Measurements from ENCODE around the gene POLD2.

The POLD2 gene

DNA sequence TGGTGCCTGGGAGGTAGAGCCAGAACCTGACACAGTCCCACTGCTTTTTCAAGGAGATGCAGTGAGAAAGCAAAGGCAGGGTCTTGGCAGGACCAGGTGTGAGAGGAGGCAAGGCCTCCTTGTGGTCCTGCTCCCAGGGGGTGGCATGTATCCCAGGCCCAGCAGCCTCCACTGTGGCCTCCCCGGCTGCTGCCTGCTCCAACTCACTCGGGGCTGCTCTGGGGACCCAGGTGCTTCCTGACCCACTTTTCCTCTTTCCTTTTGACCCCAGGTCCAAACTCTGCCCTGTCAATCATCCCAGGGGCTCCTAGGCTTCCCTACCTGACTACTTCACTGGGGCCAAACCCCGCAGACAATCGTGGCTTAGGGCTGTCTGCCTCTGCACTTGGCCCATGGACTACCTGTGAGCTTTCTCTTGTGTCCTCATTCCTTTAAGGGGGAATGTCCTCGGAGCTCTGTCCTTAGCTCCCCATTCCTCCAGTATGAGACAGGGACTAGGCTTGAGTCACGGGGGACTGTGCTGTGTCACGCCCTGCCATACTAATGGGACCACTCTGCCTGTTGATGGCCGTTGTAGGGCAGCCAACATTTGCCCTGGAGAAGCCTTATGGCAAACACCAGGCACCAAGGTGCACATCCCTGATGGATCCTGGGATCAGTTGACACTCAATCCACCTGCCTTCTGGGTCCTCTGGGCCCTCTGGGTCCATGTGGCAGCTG is 20.3 kb downstream of the POLD2 start:
- DNase-seq (ENCODE audit: low read depth in 2 of 2) = no peak

DNA sequence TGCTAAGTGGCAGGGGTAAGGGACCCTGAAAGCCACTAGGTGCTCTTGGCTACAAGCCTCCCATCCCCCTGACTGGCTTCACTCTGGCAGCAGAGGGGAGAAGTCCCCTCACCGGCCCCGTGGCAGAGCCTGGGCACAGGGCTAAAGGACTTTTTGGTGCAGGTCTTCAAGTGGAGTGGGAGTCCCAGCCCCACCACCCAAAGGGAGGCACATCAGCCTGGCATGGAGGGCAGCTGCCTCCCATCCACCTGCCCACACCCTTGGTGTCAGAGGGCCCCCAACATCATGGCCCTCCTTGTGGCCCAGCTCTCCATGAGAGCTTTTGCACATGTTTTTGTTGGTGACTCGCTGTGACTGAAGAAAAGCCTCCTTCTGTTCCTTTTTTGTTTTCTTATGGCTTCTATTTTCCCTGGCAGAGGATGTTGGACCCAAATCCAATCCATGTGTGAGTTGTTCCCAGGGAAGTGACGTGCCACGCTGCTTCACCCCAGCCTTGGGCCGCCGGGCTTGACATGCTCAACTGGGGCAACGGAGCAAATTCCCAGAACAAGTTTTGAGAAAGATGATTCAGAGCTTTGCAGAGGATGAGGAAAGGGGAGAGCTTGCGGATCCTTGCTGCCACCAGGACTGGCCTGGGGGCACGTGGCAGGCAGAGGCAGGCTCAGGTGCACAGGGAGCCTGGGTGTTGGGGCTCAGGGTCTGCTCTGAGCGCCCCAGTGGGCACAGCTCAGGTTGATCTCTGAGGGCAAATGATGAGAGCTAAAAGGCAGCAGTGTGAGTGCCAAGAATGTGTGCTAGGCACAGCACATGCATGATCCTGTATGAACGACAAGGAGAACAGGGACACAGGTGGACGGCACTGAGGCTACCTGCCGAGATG is 21.1 kb downstream of the POLD2 start:
- DNase-seq (ENCODE audit: low read depth in 2 of 2) = no peak

DNA sequence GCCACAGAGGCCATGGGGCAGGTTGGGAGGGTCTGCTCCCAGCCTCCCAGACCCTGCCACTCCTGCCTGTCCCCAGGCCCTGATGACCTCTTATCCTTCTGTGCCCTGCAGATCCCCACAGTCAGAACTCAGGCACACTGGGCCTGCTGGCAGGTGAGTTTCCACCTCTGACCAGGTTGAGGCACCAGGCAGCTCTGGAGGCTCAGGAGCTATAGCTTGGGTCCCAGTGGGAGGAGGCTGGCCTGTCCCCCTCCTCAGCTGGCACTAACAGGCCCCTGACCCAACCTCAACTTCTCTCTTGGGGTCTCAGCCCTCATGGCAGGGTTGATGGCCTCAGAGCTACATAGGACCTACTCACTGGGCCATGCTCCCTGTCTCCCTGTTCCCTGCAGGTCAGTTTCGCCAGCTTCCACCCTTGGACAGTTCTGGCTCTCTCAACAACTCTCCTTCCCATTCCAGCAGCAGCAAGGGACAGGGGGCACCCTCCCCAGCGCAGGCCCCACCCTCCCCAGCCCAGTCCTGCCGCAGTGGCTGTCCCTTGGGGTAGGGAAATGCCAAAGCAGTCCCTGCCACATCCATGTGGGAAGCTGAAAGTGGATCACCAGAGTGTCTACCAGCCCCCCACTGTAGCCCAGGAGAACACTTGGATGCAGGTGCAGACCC is 21.9 kb downstream of the POLD2 start:
- DNase-seq (ENCODE audit: low read depth in 2 of 2) = no peak

DNA sequence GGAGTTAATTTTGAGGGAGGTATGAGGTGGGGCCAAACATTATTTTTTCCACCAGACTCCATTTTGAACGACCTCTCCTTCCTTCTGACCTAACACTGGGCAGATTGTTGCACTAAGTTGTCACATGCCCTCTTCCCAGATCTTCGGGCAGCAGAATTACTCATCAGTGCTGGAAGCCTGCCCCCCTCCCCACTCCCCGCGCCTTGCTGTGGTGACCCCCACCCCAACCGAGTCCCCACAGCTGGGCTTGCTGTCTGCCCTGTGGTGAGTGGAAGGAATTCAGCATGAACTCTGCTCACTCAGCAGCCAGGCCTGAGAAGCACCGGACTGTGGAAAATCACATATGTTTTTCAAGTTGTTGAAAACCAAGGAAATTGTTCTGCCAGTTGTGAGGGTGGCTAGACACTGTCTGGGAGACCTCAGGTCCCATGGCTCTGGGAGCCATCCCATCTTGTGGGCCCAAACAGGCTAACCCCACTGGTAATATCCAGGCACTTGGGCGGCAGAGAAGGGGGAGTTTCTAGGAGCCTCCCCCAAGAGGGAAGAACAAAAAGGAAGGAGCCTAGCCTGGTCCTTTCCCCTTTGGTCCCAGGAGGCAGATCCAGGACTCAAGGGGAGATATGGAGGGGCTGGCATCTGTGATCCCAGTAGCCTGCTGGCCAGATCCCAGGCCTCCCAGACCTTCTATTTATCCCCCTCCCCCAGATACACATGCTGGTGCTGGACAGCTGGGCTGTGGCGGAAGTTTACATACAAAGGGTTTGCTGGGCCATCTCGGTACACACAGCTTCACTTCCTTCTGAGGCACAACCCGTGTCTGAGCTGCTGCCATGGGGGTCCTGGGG is 22.7 kb downstream of the POLD2 start:
- DNase-seq (ENCODE audit: low read depth in 2 of 2) = no peak

DNA sequence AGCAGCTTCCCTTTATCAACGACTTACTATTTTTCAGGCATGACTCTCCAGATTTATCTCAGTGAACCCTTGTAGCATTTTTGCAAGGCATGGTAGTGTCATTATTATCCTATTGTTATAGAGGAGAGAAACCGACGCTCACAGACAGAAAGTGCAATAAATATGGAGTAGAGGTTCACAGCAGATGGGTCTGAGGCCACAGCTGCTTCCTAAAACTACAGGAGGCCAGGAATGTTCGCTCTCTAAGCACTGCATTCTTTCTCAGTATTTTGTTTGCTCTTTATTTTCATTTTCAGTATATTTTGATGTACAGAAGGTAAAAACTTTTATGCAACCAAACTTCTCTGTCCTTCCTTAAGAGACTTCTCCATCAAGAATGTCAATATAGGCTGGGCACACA is 23.7 kb downstream of the POLD2 start:
- no peak for DNase-seq (ENCODE audit: low read depth in 2 of 2)

DNA sequence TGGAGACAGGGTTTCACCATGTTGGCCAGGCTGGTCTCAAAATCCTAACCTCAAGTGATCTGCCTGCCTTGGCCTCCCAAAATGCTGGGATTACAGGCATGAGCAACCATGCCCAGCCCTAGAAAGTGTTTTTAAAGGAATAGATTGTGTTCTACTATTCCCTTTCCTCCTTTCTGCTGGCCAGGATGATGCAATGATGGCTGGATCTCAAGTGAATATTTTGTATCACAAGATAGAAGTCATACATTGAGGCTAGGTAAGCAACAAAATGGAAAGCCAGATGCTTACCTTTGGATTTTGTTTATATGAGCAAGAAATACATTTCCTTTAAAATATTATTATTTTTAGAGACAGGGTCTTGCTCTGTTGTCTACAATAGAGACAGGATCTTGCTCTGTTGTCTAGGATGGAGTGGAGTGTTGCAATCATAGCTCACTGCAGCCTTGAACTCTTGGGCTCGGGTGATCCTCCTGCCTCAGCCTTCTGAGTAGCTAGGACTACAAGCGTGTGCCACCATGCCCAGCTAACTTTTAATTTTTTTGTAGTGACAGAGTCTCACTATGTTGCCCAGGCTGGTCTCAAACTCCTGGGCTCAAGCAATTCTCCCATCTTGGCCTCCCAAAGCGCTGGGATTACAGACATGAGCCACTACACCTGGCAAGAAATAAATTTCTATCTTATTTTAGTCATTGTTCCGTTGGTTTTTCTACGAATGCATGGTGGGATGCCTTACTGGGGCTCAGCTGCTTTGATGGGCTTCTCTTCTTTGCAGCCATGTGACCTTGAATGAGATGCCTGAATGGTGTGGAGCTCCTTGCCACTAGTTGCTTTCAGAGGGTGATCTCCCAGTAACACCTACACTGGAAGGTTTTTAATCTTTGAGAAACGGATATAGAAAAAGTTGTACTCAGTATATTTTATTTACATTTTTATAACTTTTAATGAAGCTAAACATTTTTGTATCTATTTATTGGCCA is 25.0 kb downstream of the POLD2 start:
- DNase-seq (ENCODE audit: low read depth in 2 of 2) = no peak

DNA sequence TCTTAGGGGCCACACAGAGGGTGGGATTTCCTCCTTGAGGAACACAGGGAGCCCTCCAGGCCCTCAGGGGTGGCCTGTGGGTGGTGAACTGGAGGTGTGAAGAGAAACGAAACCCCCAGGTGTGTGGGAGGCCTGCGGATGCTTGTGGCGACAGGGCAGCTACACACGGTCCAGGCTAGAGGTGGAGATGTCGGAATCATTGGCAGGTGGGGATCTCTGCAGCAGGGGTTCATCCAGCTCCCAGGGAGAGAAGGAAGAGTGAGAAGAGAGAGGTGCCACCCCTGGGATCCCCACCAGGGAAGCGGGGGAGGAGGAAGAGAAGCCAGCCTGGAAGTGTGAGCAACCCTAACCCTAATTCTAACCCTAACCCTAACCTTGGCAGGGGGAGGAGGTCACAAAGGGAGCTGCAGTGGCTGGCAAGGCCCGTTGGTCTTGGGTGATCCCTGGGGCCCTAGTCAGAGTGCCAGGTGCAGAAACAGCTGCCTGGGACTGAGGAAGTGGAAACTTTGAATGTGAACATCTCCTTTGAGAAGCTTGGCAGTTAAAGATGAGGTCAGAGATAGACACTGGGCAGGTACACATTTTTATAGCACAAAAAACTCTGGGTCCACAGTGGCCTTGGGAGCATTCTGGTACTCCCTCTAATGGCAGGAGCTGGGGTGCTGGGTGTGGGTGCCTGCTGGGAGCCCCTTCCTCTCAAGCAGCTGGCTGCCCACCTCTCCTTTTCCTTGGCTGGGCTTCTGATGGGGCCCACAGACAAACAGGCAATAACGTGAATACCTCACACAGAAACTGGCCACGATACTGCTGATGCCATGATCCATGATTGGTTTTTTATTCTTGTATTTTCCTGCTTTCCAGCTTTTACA is 26.1 kb downstream of the POLD2 start:
- DNase-seq (ENCODE audit: low read depth in 2 of 2) = no peak

DNA sequence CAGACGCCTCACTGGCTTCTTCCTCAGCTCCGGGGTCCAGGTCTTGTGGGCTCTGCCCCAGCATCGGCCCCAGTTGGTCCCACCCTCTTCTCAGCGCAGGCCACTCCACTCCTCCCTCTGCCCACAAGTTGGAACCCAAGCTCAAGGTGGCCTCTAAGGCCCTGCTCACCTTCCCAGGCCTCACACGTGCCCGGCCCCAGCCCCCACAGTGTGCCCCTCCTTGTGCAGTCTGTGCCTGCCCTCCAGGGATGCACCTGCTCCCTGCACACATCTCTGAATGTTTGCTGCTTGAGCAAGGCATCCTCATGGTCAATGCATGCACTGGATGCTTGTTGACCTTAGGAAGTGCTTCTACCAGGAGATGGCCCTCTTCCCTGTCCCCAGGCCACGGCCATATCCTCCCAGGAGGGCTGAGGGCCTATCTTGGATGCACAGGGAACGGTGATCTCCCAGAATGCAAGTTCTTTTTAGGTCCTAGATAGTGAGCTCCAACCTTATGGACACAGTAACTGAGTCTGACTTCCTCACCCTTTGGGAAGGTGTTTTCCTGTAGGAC is 26.9 kb downstream of the POLD2 start:
- DNase-seq (ENCODE audit: low read depth in 2 of 2) = no peak

DNA sequence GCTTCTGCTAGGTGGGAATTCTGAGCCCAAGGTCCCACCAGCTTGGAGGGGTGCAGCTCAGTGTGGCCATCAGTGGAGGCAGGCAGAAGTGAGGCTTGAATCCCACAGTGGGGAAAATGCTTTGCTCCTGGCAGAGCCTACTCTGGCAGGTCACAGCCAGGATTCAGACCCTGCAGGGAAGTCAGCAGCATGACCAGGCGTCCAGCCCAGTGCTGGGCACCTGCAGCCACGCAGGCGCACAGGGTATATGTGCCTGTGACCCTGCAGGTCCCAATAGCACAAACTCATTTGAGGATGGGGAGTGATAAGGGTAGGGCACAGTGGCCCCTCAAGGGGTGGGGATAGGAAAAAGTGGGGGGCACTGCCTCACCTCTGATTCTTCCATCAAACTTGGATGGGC is 27.6 kb downstream of the POLD2 start:
- DNase-seq (ENCODE audit: low read depth in 2 of 2) = no peak

DNA sequence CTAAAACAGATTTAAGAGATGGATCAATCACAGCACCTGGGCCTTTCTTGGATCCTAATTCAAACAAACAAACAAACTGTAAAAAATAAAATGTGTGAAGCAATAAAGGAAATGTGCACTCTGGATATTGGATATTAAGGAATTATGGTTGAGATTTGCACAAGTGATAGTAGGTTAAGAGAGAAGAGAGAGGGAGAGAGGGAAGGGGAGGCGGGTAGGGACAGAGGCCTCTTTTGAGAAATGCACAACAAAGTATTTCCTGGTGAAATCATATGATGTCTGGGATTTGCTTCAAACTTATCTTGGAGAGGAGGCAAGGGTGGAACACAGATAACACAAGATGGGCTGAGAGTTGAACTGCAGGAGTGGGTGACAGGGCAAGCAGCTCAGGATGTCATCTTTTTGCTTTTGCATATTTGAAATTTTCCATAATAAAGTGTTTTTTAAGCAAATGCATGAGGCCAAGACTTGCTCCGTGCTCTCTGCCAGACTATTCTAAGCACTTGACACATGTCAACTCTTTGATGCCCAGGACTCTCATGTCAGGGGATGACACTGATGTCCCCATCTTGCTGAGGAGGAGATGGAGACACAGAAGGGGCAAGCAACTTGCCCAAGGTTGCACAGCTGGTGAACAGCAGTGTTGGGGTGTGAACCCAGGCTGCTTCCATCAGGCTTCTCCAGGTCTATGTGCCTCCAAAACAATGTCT is 28.3 kb downstream of the POLD2 start:
- no peak for DNase-seq (ENCODE audit: low read depth in 2 of 2)

DNA sequence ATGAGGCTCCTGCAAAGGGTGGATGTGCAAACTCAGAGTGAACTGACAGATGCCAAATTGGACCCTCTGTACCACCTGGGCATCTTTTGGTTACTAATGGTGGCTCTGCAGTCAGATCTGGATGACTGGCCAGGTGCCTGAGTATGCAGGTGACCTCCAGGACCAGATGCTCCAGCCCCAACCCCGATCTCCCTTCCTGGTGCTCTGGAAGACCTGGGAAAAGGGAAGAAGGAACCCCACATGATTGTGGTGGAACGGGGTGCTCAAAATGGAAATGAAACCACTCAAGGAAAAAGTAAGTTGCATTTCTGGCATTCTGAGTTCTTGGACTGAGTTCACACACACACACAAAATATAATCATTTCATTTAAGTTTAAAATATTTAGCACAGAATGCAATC is 29.0 kb downstream of the POLD2 start:
- DNase-seq (ENCODE audit: low read depth in 2 of 2) = no peak

DNA sequence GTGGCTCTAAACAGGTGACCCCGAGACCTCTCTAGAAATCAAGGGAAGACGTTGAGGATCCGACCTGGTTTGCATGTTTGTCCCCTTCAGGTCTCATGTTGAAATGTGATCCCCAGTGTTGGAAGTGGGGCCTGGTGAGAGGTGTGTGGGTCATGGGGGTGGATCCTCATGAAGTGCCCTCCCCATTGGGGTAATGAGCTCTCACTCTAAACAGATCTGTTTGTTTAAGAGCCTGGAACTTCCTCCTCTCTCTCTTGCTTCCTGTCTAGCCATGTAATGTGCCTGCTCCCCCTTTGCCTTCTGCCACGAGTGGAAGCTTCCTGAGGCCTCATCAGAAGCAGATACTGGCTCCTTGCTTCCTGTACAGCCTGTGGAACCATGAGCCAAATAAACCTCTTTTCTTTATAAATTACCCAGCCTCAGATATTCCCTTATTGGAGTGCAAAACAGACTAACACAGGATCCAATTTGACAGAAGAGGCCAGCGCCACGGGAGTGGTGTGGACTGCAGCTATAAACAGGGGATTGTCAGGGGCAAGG is 30.2 kb downstream of the POLD2 start:
- no peak for DNase-seq (ENCODE audit: low read depth in 2 of 2)

DNA sequence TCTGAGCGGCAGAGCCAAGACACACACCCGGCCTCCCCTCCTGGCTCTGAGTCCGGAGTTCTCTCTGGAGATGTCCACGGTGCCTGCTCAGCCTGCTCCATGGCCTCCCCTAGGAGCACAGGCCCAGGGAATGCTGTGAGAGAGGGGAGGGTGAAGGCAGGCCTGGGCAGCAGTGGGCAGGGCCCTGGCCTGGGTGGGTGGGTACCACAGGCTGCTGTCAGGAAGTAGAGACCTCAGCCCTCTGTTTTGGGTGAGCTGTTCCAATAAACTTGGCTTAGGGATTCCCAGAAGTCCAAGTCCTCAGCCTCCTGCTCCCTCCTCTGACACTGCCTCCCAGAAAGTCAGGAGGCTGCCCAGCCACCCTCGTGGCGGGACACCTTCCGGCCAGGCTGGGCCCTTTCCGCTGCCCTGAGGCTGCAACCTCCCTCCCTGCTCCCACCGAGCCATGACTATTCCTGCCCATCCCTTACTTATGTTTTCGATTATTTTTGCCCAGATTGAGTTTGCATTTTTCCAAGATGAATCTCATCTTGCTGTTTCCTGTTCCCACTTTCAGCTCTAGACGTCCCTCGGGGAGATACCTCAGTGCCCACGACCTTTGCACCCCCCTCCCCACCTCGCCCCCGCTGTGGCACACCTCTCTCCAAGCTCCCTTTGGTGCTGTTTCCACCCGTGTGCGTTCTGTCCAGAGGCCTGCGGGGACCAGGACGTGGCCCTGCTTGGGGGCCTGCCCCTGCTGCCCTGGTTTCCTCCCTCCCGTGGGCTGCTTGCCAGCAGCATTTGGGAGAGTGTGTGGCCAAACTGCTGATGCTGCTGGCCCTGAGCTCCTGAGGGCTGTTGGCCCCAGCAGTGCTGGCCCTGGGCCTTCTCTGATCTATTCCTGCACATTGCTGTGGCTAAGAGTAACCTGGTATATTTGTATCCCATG is 35.2 kb downstream of the POLD2 start:
- no peak for DNase-seq (ENCODE audit: low read depth in 2 of 2)

DNA sequence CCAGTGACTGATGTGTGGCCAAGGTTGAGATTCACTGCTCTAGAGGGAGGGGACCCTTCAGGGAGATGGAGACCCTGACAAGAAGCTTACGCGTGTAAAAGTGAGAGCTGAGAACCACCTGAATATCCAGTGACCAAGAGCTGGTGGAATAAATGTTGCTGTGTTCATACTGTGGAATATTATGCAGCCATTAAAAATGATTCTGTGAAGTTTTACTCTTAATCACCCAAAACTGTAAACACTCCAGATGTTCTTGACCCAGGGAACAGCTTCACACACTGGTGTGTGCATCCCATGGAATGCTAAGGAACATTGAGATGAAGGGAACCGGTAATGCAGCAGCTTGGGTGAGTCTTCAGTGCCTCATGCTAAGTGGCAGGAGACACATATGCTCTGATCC is 36.7 kb downstream of the POLD2 start:
- no peak for DNase-seq (ENCODE audit: low read depth in 2 of 2)

DNA sequence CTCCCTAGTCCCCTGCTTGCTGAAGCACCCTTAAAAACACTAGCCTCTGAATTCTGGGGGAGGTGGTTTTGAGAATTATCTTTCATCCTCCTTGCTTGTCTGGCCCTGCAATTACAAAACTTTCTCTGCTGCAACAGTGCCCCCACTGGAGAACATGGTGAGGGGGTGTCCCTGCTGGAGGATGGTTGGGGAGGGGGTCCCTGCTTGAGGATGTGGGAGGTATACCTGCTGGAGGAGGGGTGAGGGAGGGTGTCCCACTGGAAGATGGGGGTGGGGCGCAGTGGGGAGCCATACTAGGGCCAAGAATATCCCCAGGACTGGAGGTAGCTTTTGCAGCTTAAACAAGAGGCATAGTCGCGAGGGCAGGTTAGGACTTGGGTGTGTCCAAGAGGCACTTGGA is 37.8 kb downstream of the POLD2 start:
- DNase-seq (ENCODE audit: low read depth in 2 of 2) = no peak

DNA sequence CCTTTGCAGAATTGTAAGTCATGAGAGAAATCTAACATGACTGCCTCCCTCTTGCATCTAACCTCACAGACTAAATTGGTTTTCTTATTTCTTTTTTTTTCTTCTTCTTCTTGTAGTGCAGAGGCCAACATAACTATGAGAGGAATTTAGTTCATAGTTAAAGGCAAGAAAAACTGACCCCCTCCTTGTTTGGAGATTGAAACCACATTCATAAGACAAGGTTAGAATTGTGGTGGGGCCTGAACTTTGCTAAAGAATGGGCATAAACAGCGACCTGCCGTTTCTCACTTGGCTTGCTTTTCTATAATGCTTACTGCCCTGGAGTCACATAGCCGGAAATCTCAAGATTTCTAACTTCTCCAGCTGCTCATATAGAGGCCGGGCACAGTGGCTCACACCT is 38.6 kb downstream of the POLD2 start:
- no peak for DNase-seq (ENCODE audit: low read depth in 2 of 2)

DNA sequence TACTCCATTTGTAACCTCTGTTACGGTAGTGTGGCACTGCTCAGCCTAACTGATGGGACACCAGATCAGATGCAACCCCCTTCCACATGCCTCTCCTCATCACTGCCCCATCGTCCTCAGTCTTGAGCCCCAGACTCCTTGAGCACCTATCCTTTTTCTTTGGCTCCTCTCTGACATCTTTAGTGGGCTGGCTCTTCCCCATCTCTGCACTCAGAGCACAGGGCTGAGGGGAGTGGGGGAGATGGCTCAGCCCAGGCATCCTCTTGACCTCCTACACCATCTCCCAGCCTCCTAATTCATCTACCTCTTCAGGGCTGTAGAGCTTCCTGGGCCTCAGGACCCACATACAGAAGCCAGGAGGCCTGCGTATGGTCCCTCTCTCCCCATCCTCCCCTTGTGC is 39.6 kb downstream of the POLD2 start:
- DNase-seq (ENCODE audit: low read depth in 2 of 2) = no peak
